SU-DHL-6 (cell line): ENCODE results near the gene FKBP10.

Experiments
- H2AFZ ChIP-seq: fragments of 200-600 bp; sonication (generic); 2 replicates; pipeline ENCODE4 v1.6.1; 2014; ENCODE audit warnings: low read depth, mild to moderate bottlenecking, moderate library complexity, mixed read lengths, antibody characterized with exemption, low read length; ENCODE audit not compliant: severe bottlenecking
- H3F3A ChIP-seq: fragments of 200-600 bp; shearing (Covaris generic); 2 replicates; pipeline ENCODE4 v1.6.0; 2016; ENCODE audit warnings: antibody characterized with exemption, mild to moderate bottlenecking; ENCODE audit not compliant: insufficient read depth
- H3K27ac ChIP-seq: fragments of 200-600 bp; sonication (generic); 2 replicates; pipeline ENCODE4 v1.5.1; 2016; ENCODE audit warnings: low read depth, mild to moderate bottlenecking, low read length, moderate library complexity, mixed read lengths
- H3K27me3 ChIP-seq: fragments of 200-600 bp; sonication (generic), shearing (Covaris generic); 2 replicates; pipeline ENCODE4 v1.6.0; 2014; ENCODE audit warnings: mild to moderate bottlenecking, low read length
- H3K36me3 ChIP-seq: fragments of 200-600 bp; sonication (generic); 2 replicates; pipeline ENCODE4 v1.6.1; 2014; ENCODE audit warnings: mild to moderate bottlenecking, low read length, mixed read lengths
- H3K4me2 ChIP-seq: fragments of 300-600, 200-600 bp; shearing (Covaris generic), sonication (generic); 2 replicates; pipeline ENCODE4 v1.6.0; 2014; ENCODE audit warnings: low read length, low read depth, mild to moderate bottlenecking; ENCODE audit not compliant: poor library complexity, severe bottlenecking
- H3K4me3 ChIP-seq: fragments of 200-600 bp; sonication (generic); 2 replicates; pipeline ENCODE4 v1.5.1; 2014; ENCODE audit warnings: antibody characterized with exemption, low read length, mild to moderate bottlenecking, mixed read lengths; ENCODE audit not compliant: insufficient read depth, poor library complexity, severe bottlenecking
- H3K79me2 ChIP-seq: fragments of 200-600 bp; sonication (generic); 2 replicates; pipeline ENCODE4 v1.6.1; 2014; ENCODE audit warnings: mild to moderate bottlenecking, low read length, moderate library complexity; ENCODE audit not compliant: insufficient read depth
- H3K9ac ChIP-seq: fragments of 200-600 bp; sonication (generic); 2 replicates; pipeline ENCODE4 v1.7.0; 2014; ENCODE audit warnings: mild to moderate bottlenecking, low read length
- H3K9me2 ChIP-seq: fragments of 200-600 bp; sonication (generic); replicated peaks from 2 replicates; pipeline ENCODE4 v1.6.1; 2014; ENCODE audit warnings: low read length; ENCODE audit not compliant: insufficient read depth
- H3K9me3 ChIP-seq: fragments of 200-600 bp; sonication (generic); 2 replicates; pipeline ENCODE4 v1.6.1; 2014; ENCODE audit warnings: low read length, mixed read lengths; ENCODE audit not compliant: insufficient read depth
- H4K20me1 ChIP-seq: fragments of 200-600 bp; sonication (generic); 2 replicates; pipeline ENCODE4 v1.6.1; 2014; ENCODE audit warnings: low read depth, mild to moderate bottlenecking, antibody characterized with exemption, low read length, moderate library complexity, mixed read lengths
- CTCF ChIP-seq: fragments of 200-600 bp; sonication (generic); IDR thresholded peaks from one replicate; pipeline ENCODE4 v1.5.1; 2017; ENCODE audit warnings: antibody characterized with exemption, mild to moderate bottlenecking, low read length, moderate library complexity; ENCODE audit not compliant: insufficient read depth, poor library complexity, severe bottlenecking
- EZH2phosphoT487 ChIP-seq: fragments of 200-600 bp; sonication (generic), shearing (Covaris generic); conservative IDR thresholded peaks from 2 replicates; pipeline ENCODE4 v1.6.1; 2018; ENCODE audit warnings: mild to moderate bottlenecking, antibody characterized with exemption, low read length, moderate library complexity, mixed read lengths

FKBP10 gene

GRCh38 chr17:41772586-41773189 lies 40.1 kb upstream of the FKBP10 start:
- Histone ChIP-seq H3K4me2 (no peak overlapping the region), H3K27ac (no peak overlapping the region), H2AFZ (no peak overlapping the region), H3K27me3 (no peaks in the 10 kb centered on the region), H3K4me3 (no peak overlapping the region), H3K9me2 (no peaks in the 10 kb centered on the region), H4K20me1 (no peaks in the 10 kb centered on the region), H3K36me3 (no peaks in the 10 kb centered on the region), H3K9me3 (no peaks in the 10 kb centered on the region), H3K79me2 (no peaks in the 10 kb centered on the region), H3K9ac (no peak overlapping the region), H3F3A (no peaks in the 10 kb centered on the region)
- no peak for TF ChIP-seq EZH2phosphoT487
- no peak for TF ChIP-seq CTCF

GRCh38 chr17:41773190-41773588 lies 39.6 kb upstream of the FKBP10 start:
- no peaks in the 10 kb centered on the region for H3K9me2 ChIP-seq
- H3K4me3 ChIP-seq, result no peak overlapping the region
- H2AFZ ChIP-seq, result no peak overlapping the region
- no peaks in the 10 kb centered on the region for H3K36me3 ChIP-seq
- no peaks in the 10 kb centered on the region for H3F3A ChIP-seq
- H3K27ac ChIP-seq, result no peak overlapping the region
- H3K4me2 ChIP-seq, result no peak overlapping the region
- H4K20me1 ChIP-seq, result no peaks in the 10 kb centered on the region
- no peaks in the 10 kb centered on the region for H3K27me3 ChIP-seq
- no peaks in the 10 kb centered on the region for H3K9me3 ChIP-seq
- TF ChIP-seq CTCF (no peak), EZH2phosphoT487 (no peak)
- no peak overlapping the region for H3K9ac ChIP-seq
- no peaks in the 10 kb centered on the region for H3K79me2 ChIP-seq

GRCh38 chr17:41773731-41774193 lies 39.0 kb upstream of the FKBP10 start:
- Histone ChIP-seq H3K9me3 (no peaks in the 10 kb centered on the region), H3K79me2 (no peaks in the 10 kb centered on the region), H3K9me2 (no peaks in the 10 kb centered on the region), H3F3A (no peaks in the 10 kb centered on the region), H3K27ac (no peak overlapping the region), H3K4me3 (no peak overlapping the region), H3K27me3 (no peaks in the 10 kb centered on the region), H3K9ac (no peak overlapping the region), H4K20me1 (no peaks in the 10 kb centered on the region), H3K36me3 (no peaks in the 10 kb centered on the region), H3K4me2 (no peak overlapping the region), H2AFZ (no peak overlapping the region)
- no peak for TF ChIP-seq EZH2phosphoT487
- no peak for TF ChIP-seq CTCF
